T-helper 1 cell (primary cell): ENCODE results near the gene OAF.

Experiments used
- DNase-seq, 5 donors: peaks; one replicate each; pipeline ENCODE4 v3.0.0-alpha.2; 2012 to 2020

OAF gene

GRCh38 chr11:120205596-120206161 lies 5.2 kb upstream of the OAF start:
- no peak for DNase-seq

- no peak for DNase-seq
Measured at GRCh38 chr11:120207512-120207911, 3.3 kb upstream of the OAF start.

GRCh38 chr11:120208001-120208441 lies 2.8 kb upstream of the OAF start:
- no peak for DNase-seq

GRCh38 chr11:120208777-120209176 lies 2.1 kb upstream of the OAF start:
- DNase-seq: no peak

- DNase-seq: no peak
Measured at GRCh38 chr11:120209746-120210625, 846 bp upstream of the OAF start.

GRCh38 chr11:120211522-120212258 lies 858 bp downstream of the OAF start:
- DNase-seq: no peak

GRCh38 chr11:120212259-120212878 lies 1.5 kb downstream of the OAF start:
- no peak for DNase-seq

GRCh38 chr11:120212926-120213325 lies 2.1 kb downstream of the OAF start:
- DNase-seq: no peak

GRCh38 chr11:120214581-120214980 lies 3.7 kb downstream of the OAF start:
- no peak for DNase-seq

- DNase-seq: no peak
Measured at GRCh38 chr11:120215634-120216033, 4.8 kb downstream of the OAF start.

GRCh38 chr11:120216426-120217102 lies 5.7 kb downstream of the OAF start:
- no peak for DNase-seq

GRCh38 chr11:120217526-120217925 lies 6.7 kb downstream of the OAF start:
- DNase-seq: no peak

GRCh38 chr11:120217941-120218694 lies 7.3 kb downstream of the OAF start:
- no peak for DNase-seq

GRCh38 chr11:120218695-120219033 lies 7.8 kb downstream of the OAF start:
- no peak for DNase-seq

GRCh38 chr11:120219232-120219937 lies 8.6 kb downstream of the OAF start:
- DNase-seq: no peak

- DNase-seq: no peak
Measured at GRCh38 chr11:120219938-120220746, 9.3 kb downstream of the OAF start.

GRCh38 chr11:120220747-120221037 lies 9.9 kb downstream of the OAF start:
- no peak for DNase-seq

- no peak for DNase-seq
Measured at GRCh38 chr11:120221115-120221752, 10.4 kb downstream of the OAF start.

GRCh38 chr11:120222916-120223315 lies 12.1 kb downstream of the OAF start:
- DNase-seq: no peak

- no peak for DNase-seq
Measured at GRCh38 chr11:120223793-120224192, 13.0 kb downstream of the OAF start.
